Lower lobe of right lung (tissue), 2 donors: ENCODE results near the gene COL20A1. TPM values are rescaled to one million over a fixed set of nuclear protein-coding genes. Genes with fewer than 3 reads are reported as not detected.

Experiments used
- ATAC-seq, 2 donors: fragments of 200-7000 bp; cut with Tn5 transposase; one replicate each; pipeline ENCODE4 v1.9.1; 2020 to 2022; ENCODE audit warnings: mild to moderate bottlenecking in 2 of 2, moderate library complexity in 2 of 2
- DNase-seq: peaks from one replicate; pipeline ENCODE4 v3.0.0-alpha.2; 2020
- H3K27ac ChIP-seq: fragments of 200-600 bp; one replicate; pipeline ENCODE4 v1.8.0; 2022
- H3K27me3 ChIP-seq: fragments of 200-600 bp; one replicate; pipeline ENCODE4 v1.8.0; 2022; ENCODE audit warnings: low read depth
- H3K36me3 ChIP-seq: fragments of 200-600 bp; one replicate; pipeline ENCODE4 v1.8.0; 2022; ENCODE audit warnings: mild to moderate bottlenecking
- H3K4me1 ChIP-seq: fragments of 200-600 bp; one replicate; pipeline ENCODE4 v1.8.0; 2022
- H3K4me3 ChIP-seq: fragments of 200-600 bp; one replicate; pipeline ENCODE4 v1.8.0; 2022; ENCODE audit warnings: mild to moderate bottlenecking
- H3K9me3 ChIP-seq: fragments of 200-600 bp; one replicate; pipeline ENCODE4 v1.8.0; 2022
- CTCF ChIP-seq: fragments of 200-600 bp; IDR thresholded peaks from one replicate; pipeline ENCODE4 v1.8.0; 2022; ENCODE audit warnings: antibody characterized with exemption, mild to moderate bottlenecking
- intact Hi-C: fragments of 100-400 bp; cut with DNase I; formaldehyde crosslinking; loops from one replicate; pipeline ENCODE4 v1.11.0; 2022
- long read RNA-seq: library from polyadenylated mRNA; unstranded; transcript quantifications from one replicate; pipeline ENCODE4 v2.0.0, GENCODE V29; 2021
- total RNA-seq: library from RNA; stranded (reverse); fragmentation: NEBNext Ultra II Directional; extraction: Animal tissue kit (Norgen Biotek cat#: 25700); gene quantifications from one replicate; pipeline ENCODE4 v1.2.1, GENCODE V29; 2021
- donor health status: DM: no; HTN: yes; CAD: no; lungs with severe emphysema.

Gene COL20A1
- not detected for total RNA-seq
- long read RNA-seq, result 0 reads

- no peaks in the 10 kb centered on the region for H3K9me3 ChIP-seq
- no peak for DNase-seq
- H3K4me3 ChIP-seq, result no peak within 1 kb of the TSS
- intact Hi-C loops, result no loop called here
- no peak for TF ChIP-seq CTCF
- no peak within 1 kb of the TSS for H3K27ac ChIP-seq
- peaks cover 33% of the 10 kb centered on the region for H3K27me3 ChIP-seq
- no peaks in the 10 kb centered on the region for H3K4me1 ChIP-seq
- ATAC-seq, result no peak
- H3K36me3 ChIP-seq, result peaks cover 15% of the 10 kb centered on the region
Measured at GRCh38 chr20:63292904-63293303, at the start of gene COL20A1. Gene COL20A1, plus strand, starts transcription at chr20:63293186. Its CDS starts 1,922 bp downstream, at chr20:63295108.

DNA sequence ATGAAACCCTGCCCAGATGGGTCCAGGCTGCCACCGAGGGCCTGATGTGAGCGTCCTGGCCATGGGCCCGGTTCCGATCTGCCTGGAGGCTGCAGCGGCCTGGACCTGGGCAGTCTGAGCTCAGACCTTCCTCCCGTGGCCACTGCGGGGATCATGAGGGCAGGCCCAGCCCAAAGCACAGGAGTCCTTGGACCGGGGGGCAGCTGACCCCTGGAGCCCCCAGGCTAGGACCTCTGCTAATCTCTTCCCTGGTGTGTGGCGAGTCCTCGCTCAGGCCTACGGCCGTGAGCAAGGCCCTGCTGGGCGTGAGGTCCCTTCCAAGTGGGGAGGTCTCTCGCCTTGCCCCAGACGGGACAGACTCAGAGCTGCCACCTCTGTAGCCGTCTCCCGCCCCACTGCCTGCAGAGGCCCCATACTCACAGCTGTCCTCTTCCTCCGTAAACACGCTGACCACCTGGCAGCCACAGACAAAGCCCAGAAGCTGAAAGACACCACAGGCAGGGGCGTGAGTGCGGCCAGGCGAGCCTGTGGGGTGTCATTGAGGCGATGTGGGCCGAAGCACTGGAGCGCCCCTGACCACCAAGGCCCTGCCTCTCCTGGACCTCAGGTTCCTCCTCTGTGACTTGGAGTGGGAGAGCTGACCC is 49.3 kb upstream of the COL20A1 start:
- DNase-seq (no peak), ATAC-seq (no peak)
- intact Hi-C loops, result no loop called here
- H3K9me3 ChIP-seq, result no peaks in the 10 kb centered on the region
- H3K27me3 ChIP-seq, result peaks cover 49% of the 10 kb centered on the region
- no peaks in the 10 kb centered on the region for H3K4me1 ChIP-seq
- H3K36me3 ChIP-seq, result no peaks in the 10 kb centered on the region
- H3K4me3 ChIP-seq, result no peak overlapping the region
- no peak overlapping the region for H3K27ac ChIP-seq
- TF ChIP-seq CTCF, result no peak

- no peaks in the 10 kb centered on the region for H3K36me3 ChIP-seq
- no peaks in the 10 kb centered on the region for H3K9me3 ChIP-seq
- H3K4me3 ChIP-seq, result no peak overlapping the region
- intact Hi-C loops, result no loop called here
- peaks cover 56% of the 10 kb centered on the region for H3K27me3 ChIP-seq
- no peak overlapping the region for H3K27ac ChIP-seq
- TF ChIP-seq CTCF, result no peak
- ATAC-seq (no peak), DNase-seq (no peak)
- no peaks in the 10 kb centered on the region for H3K4me1 ChIP-seq
Measured at GRCh38 chr20:63244468-63244867, 48.5 kb upstream of the COL20A1 start.

DNA sequence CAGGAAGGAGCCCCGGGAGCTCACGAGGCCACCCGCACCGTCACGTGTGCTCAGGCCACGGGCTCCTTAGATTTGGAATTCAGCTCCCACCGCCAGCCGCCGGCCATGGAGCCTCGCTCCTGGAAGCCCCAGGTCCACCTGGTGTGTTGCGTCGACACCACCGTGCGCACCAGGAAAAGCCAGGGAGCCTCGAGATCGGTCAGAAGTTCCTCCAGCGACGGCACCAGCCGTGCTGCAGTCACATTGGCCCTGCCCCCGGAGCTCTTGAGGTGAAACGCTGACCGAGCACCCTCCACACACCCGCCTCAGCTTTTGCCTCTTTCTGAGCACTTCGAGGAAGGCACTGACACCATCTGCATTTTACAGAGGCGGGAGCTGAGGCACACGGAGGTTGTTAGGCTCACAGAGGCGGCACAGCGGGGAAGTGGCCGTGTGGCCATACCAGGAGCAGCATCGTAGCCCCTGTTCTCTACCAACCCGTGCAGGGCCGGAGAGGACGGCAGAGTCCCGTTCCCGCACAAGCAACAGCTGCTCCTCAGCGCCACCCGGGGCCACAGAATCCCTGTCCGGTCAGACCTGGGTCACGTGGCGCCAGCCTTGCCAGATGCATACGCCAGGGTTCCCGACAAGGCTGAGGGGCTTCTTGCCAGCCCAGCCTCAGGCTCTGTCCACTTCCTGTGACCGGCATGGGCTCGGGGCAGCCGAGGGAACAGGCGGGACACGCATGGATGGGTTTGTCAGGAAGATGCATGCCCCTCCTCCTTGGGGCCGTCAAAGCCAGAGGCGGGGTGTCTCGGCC is 46.3 kb upstream of the COL20A1 start:
- Histone ChIP-seq H3K27me3 (peaks cover 51% of the 10 kb centered on the region), H3K4me3 (no peak overlapping the region), H3K27ac (no peak overlapping the region), H3K9me3 (no peaks in the 10 kb centered on the region), H3K4me1 (no peaks in the 10 kb centered on the region), H3K36me3 (no peaks in the 10 kb centered on the region)
- intact Hi-C loops, result no loop called here
- DNase-seq (no peak), ATAC-seq (peak; percentile 4 to 49)
- TF ChIP-seq CTCF, result no peak

GRCh38 chr20:63247671-63248228 is 45.2 kb upstream of the COL20A1 start:
- ATAC-seq (no peak), DNase-seq (no peak)
- Histone ChIP-seq H3K9me3 (no peaks in the 10 kb centered on the region), H3K27me3 (peaks cover 55% of the 10 kb centered on the region), H3K4me3 (no peak overlapping the region), H3K36me3 (no peaks in the 10 kb centered on the region), H3K4me1 (no peaks in the 10 kb centered on the region), H3K27ac (no peak overlapping the region)
- intact Hi-C loops, result no loop called here
- no peak for TF ChIP-seq CTCF
